ENCODE data around the gene FRMPD3. TPM values are rescaled to one million over a fixed set of nuclear protein-coding genes. Genes with fewer than 3 reads are reported as not detected.

Gene FRMPD3
- total RNA-seq, 4 donors from 2014 or later: 0.27 TPM; not detected in 3

DNA sequence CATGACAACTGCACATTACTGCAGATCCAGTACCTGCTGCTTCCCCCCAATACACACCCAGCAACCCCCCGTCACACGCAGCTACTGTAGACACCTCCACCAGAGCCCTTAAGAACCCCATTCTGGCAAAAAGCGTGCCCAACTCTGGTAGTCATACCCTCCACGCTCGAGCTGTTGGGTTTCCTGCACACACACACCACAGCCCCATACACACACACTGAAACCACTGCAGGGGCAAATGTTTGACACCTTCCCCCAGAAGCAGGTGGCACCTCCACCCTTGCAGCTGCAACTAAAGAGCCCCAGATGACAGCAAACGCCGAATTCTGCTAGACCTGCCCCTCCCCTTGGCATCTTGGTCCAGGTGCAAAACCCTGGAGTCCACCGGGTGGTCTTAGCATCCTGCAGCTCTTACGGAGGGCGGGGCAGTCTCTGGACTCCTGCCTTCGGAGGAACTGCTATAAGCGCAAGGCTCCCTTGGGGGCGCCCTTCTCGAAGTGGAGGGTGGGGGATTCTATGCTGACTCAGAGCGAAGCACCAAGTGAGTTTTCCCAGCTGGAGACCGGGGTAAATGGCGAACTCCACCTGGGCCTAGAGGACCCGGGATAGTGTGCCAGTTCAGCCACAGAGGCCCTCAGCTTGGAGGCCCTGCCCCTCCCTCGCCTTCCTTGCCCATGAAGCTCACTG lies 1.5 kb downstream of the FRMPD3 start:
- no peak for DNase-seq
- no peak overlapping the region for H3K4me3 ChIP-seq
- no peaks in the 10 kb centered on the region for H3K36me3 ChIP-seq
- H3K4me1 ChIP-seq: no peaks in the 10 kb centered on the region
- no peaks in the 10 kb centered on the region for H3K9me3 ChIP-seq
- H3K27ac ChIP-seq: no peak overlapping the region
- TF ChIP-seq, protein P1, sequence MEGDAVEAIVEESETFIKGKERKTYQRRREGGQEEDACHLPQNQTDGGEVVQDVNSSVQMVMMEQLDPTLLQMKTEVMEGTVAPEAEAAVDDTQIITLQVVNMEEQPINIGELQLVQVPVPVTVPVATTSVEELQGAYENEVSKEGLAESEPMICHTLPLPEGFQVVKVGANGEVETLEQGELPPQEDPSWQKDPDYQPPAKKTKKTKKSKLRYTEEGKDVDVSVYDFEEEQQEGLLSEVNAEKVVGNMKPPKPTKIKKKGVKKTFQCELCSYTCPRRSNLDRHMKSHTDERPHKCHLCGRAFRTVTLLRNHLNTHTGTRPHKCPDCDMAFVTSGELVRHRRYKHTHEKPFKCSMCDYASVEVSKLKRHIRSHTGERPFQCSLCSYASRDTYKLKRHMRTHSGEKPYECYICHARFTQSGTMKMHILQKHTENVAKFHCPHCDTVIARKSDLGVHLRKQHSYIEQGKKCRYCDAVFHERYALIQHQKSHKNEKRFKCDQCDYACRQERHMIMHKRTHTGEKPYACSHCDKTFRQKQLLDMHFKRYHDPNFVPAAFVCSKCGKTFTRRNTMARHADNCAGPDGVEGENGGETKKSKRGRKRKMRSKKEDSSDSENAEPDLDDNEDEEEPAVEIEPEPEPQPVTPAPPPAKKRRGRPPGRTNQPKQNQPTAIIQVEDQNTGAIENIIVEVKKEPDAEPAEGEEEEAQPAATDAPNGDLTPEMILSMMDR (IDR thresholded peaks at IDR 0.05): no peak
- no peak for TF ChIP-seq POLR2A (IDR thresholded peaks at IDR 0.05)
- no peaks in the 10 kb centered on the region for H3K27me3 ChIP-seq

DNA sequence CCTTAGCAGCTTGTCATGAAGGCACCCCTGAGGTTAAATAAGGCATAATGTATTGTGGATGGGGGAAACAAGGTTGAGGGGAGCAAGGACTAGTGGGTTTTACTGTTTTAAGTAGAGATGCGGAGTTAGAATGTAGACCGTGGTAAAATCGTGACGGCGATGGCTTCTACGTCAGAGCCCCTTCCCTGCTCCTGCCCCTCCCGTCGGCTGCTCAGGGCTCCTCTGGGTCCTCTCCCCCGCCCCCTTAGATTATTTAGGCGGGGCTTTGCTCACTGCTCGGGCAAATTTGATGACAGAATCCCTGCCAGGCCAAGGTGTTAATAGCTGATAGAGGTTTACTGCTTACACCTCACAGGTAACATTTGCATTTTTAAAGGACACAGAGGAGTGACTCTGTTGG lies 2.3 kb downstream of the FRMPD3 start:
- no peaks in the 10 kb centered on the region for H3K4me1 ChIP-seq
- H3K4me3 ChIP-seq: no peak overlapping the region
- DNase-seq: no peak
- H3K27ac ChIP-seq: no peak overlapping the region
- no peak for TF ChIP-seq POLR2A (IDR thresholded peaks at IDR 0.05)
- TF ChIP-seq, protein P1 (IDR thresholded peaks at IDR 0.05): no peak
- H3K36me3 ChIP-seq: no peaks in the 10 kb centered on the region
- H3K27me3 ChIP-seq: no peaks in the 10 kb centered on the region
- no peaks in the 10 kb centered on the region for H3K9me3 ChIP-seq

DNA sequence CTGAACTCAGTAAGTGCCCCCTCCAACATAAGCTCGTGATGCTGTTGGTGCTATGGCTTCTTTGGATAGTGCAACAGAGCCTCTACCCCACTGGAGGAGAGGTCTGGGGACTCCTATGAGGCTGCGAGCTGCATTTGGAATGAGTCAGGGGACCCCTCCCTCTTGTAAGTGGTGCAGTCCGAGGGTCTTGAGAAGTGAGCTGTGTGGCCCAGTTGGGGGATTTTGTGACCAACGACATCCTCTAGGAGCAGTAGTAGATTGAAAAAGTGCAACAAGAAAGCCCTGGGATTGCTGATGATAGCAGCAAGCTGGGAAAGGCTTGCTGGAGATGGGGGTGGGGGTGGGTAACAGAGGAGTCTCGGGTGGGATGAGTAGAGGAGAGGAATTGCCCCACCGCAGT lies 3.1 kb downstream of the FRMPD3 start:
- no peaks in the 10 kb centered on the region for H3K27me3 ChIP-seq
- DNase-seq: no peak
- H3K4me1 ChIP-seq: no peaks in the 10 kb centered on the region
- H3K36me3 ChIP-seq: no peaks in the 10 kb centered on the region
- H3K9me3 ChIP-seq: no peaks in the 10 kb centered on the region
- TF ChIP-seq, protein P1 (IDR thresholded peaks at IDR 0.05): no peak
- TF ChIP-seq POLR2A (IDR thresholded peaks at IDR 0.05): no peak
- no peak overlapping the region for H3K4me3 ChIP-seq
- H3K27ac ChIP-seq: no peak overlapping the region

DNA sequence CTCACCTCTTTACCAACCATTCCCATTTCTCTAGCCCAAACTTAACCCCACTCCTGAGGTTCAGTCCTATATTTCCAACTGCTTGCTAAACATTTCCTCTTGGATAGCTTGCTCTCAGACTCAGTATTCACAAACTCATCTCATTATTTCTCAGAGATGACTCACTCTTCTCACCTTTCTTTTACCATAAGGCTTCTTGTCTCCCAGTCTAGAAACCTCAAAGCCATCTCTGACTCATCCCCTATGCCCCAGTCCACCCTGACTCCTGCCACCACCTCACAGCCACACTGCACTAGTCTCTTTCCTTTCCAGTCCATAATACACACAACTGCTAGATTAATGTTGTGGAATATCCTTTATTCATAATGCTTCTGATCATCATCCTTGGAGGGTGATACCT lies 4.8 kb downstream of the FRMPD3 start:
- no peak for TF ChIP-seq POLR2A (IDR thresholded peaks at IDR 0.05)
- TF ChIP-seq, protein P1 (IDR thresholded peaks at IDR 0.05): no peak
- H3K27me3 ChIP-seq: no peaks in the 10 kb centered on the region
- no peaks in the 10 kb centered on the region for H3K9me3 ChIP-seq
- H3K36me3 ChIP-seq: no peaks in the 10 kb centered on the region
- no peaks in the 10 kb centered on the region for H3K4me1 ChIP-seq
- H3K27ac ChIP-seq: no peak overlapping the region
- no peak overlapping the region for H3K4me3 ChIP-seq
- no peak for DNase-seq

DNA sequence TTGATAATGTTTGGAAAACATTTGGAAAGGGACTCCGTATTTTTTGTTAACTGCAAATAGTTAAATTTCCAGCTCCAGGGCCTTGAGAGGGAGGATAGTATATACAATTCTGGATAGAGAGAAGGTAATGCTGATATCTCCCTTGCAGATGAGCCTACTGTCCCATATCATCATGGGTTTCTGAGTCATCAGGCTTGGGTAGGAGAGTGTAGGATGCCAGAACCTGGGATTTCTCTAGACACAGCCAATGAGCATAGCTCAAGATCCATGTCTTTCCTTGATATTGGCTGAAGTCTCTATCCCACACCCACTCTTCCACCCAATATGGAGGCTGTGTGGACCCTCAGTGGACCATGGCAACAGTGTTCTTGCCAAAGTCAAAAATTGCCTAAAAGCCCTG lies 7.8 kb downstream of the FRMPD3 start:
- no peaks in the 10 kb centered on the region for H3K36me3 ChIP-seq
- DNase-seq: no peak
- H3K27me3 ChIP-seq: no peaks in the 10 kb centered on the region
- TF ChIP-seq, protein P1 (IDR thresholded peaks at IDR 0.05): no peak
- TF ChIP-seq POLR2A (IDR thresholded peaks at IDR 0.05): no peak
- no peaks in the 10 kb centered on the region for H3K4me1 ChIP-seq
- no peak overlapping the region for H3K4me3 ChIP-seq
- H3K9me3 ChIP-seq: no peaks in the 10 kb centered on the region
- H3K27ac ChIP-seq: no peak overlapping the region

Measured in Peyer's patch (tissue), 4 donors.